Neutrophil (primary cell): Measurements from ENCODE around the gene ZNF469.

Source experiments
- H3K27ac ChIP-seq: fragments of 200-600 bp; sonication (generic); 2 replicates; pipeline ENCODE4 v1.5.1; 2016; ENCODE audit warnings: mild to moderate bottlenecking, moderate library complexity
- H3K27me3 ChIP-seq: fragments of 200-600 bp; sonication (generic); 2 replicates; pipeline ENCODE4 v1.6.0; 2016; ENCODE audit warnings: mild to moderate bottlenecking
- H3K36me3 ChIP-seq: fragments of 200-600 bp; sonication (generic); 2 replicates; pipeline ENCODE4 v1.5.1; 2017
- H3K4me1 ChIP-seq, 2 experiments: fragments of 200-600 bp in 1 of 2; sonication (generic) in 1 of 2; 1 replicate in 1 of 2; 2 replicates in 1 of 2; pipeline versions ENCODE4 v1.5.1 to v1.6.1; 2013 to 2016; ENCODE audit warnings: low read depth in 1 of 2, low read length in 1 of 2, mild to moderate bottlenecking in 1 of 2, moderate library complexity in 1 of 2; ENCODE audit not compliant: control insufficient read depth in 1 of 2, insufficient read depth in 1 of 2
- H3K4me3 ChIP-seq, 2 experiments: fragments of 200-600 bp in 1 of 2; sonication (generic) in 1 of 2; 1 replicate in 1 of 2; 2 replicates in 1 of 2; pipeline ENCODE4 v1.5.1; 2013 to 2016; ENCODE audit warnings: low read depth in 1 of 2, low read length in 1 of 2, mild to moderate bottlenecking in 1 of 2, moderate library complexity in 1 of 2
- H3K9me3 ChIP-seq: fragments of 200-600 bp; sonication (generic); 2 replicates; pipeline ENCODE4 v1.5.1; 2016
- CTCF ChIP-seq: fragments of 200-600 bp; sonication (generic); IDR thresholded peaks from 2 replicates; pipeline ENCODE4 v1.5.1; 2016; ENCODE audit warnings: antibody characterized with exemption

The ZNF469 gene

GRCh38 chr16:88353691-88354090, 29.1 kb upstream of the ZNF469 start:
- Histone ChIP-seq H3K27me3 (no peaks in the 10 kb centered on the region), H3K4me3 (no peak overlapping the region), H3K36me3 (no peaks in the 10 kb centered on the region), H3K4me1 (no peaks in the 10 kb centered on the region), H3K27ac (no peak overlapping the region), H3K9me3 (no peaks in the 10 kb centered on the region)
- no peak for TF ChIP-seq CTCF

- no peaks in the 10 kb centered on the region for H3K9me3 ChIP-seq
- H3K4me1 ChIP-seq: no peaks in the 10 kb centered on the region
- H3K4me3 ChIP-seq: no peak overlapping the region
- TF ChIP-seq CTCF: no peak
- H3K27me3 ChIP-seq: no peaks in the 10 kb centered on the region
- no peaks in the 10 kb centered on the region for H3K36me3 ChIP-seq
- no peak overlapping the region for H3K27ac ChIP-seq
Observed at GRCh38 chr16:88354229-88355092, 28.3 kb upstream of the ZNF469 start.

- no peak overlapping the region for H3K27ac ChIP-seq
- no peak overlapping the region for H3K4me3 ChIP-seq
- TF ChIP-seq CTCF: no peak
- no peaks in the 10 kb centered on the region for H3K36me3 ChIP-seq
- no peaks in the 10 kb centered on the region for H3K27me3 ChIP-seq
- H3K4me1 ChIP-seq: no peaks in the 10 kb centered on the region
- no peaks in the 10 kb centered on the region for H3K9me3 ChIP-seq
Observed at GRCh38 chr16:88355093-88355388, 27.7 kb upstream of the ZNF469 start.

- no peaks in the 10 kb centered on the region for H3K27me3 ChIP-seq
- H3K27ac ChIP-seq: no peak overlapping the region
- no peaks in the 10 kb centered on the region for H3K4me1 ChIP-seq
- TF ChIP-seq CTCF: no peak
- no peaks in the 10 kb centered on the region for H3K36me3 ChIP-seq
- H3K4me3 ChIP-seq: no peak overlapping the region
- H3K9me3 ChIP-seq: no peaks in the 10 kb centered on the region
Observed at GRCh38 chr16:88355389-88356123, 27.2 kb upstream of the ZNF469 start.

GRCh38 chr16:88356124-88356726, 26.5 kb upstream of the ZNF469 start:
- Histone ChIP-seq H3K27ac (no peak overlapping the region), H3K4me3 (no peak overlapping the region), H3K4me1 (no peaks in the 10 kb centered on the region), H3K27me3 (peaks cover 4% of the 10 kb centered on the region), H3K9me3 (no peaks in the 10 kb centered on the region), H3K36me3 (no peaks in the 10 kb centered on the region)
- TF ChIP-seq CTCF: no peak
